Activated naive CD4-positive, alpha-beta T cell treated with Interleukin-2 at 50 U/mL for 16 hours (primary cell): Measurements from ENCODE around the gene RNF187.
"Not testable (repeated sequence)": the region's sequence is repeated elsewhere in the genome, so short reads cannot be mapped to it uniquely, and the experiment has no call there.

Experiments used
- DNase-seq: peaks from one replicate; pipeline ENCODE4 v3.0.0-alpha.2; 2020

The RNF187 gene

GRCh38 chr1:228488818-228489674 lies 1.9 kb downstream of the RNF187 start:
- DNase-seq = no peak

GRCh38 chr1:228490120-228491078 lies 3.2 kb downstream of the RNF187 start:
- DNase-seq = no peak

GRCh38 chr1:228493141-228494043 lies 6.2 kb downstream of the RNF187 start:
- no peak for DNase-seq

GRCh38 chr1:228494044-228494353 lies 6.8 kb downstream of the RNF187 start:
- DNase-seq = no peak

DNA sequence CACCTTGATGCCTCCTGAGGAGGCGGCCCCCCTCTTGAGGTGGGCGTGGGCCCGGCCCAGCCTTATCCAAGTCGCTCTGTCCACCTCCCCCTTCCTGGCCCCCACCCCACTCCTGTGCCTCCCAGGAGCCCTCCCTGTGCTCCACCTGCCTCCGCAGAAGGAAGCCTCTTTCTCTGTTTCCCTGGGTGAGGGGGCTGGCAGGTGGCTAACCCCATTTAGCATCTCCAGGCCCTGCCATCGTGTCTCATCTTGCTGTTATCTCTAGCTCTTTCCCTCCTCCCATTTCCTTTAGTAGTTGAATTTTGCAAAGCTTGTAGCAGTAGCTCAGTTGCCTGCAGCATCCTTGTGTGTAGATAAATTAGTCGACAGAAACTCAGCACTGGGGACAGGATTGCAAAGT lies 7.2 kb downstream of the RNF187 start:
- DNase-seq = no peak

DNA sequence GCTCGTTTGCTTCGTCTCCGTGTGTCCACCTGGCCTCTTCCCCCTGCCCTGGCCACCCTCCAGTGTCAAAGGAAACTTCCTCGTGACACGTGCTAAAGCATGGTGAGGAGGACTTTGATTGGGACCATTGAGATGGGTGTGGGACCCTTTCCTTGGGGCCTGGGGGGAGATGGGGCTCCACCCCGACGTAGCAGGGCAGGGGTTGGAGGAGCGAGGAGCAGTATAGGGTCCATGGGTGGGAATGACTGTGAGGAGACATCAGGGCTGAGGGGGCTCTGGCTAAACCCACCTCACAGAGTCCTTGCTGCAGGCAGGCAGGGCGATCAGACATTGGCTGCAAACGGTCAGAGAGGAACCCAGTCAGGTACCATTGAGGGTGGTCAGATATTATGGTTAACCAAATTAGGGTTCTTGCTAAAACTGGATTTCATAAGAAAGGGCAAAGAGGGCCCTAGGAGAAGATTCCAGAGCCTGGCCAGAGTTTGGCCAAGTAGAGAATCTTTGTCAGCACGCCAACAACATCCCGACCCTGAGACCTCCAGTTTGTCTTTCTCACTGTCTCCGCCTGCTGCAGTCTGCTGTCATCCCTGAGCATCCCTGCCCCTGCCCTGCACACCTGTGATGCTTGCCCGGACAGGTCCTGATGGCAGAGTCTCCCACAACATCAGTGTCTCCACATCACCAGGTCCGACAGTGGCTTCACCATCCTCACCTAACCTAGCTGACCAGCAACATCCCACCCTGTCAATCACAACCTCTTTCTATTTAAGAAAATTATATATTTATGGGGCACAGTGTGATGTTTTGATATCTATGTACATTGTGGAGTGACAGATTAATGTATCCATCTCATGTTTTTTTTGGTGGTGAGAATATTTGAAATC lies 8.0 kb downstream of the RNF187 start:
- DNase-seq = no peak

- DNase-seq = no peak
These were observed 8.9 kb downstream of the RNF187 start for GRCh38 chr1:228496084-228496483.

DNA sequence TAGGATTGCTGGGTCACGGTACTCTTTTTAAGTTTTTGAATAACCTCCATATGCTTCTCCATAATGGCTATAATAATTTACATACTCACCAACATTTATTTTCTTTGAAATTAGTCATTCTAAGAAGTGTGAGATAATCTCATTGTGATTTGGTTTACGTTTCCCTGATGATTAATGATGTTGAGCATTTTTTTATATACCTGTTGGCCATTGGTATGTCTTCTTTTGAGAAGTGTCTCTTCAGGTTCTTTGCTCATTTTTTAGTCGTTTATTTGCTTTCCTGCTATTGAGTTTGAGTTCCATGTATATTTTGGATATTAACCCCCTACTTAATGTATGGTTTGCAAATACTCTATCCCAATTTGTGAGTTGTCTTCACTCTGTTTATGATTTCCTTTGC lies 9.3 kb downstream of the RNF187 start:
- DNase-seq = no peak

GRCh38 chr1:228497206-228497605 lies 10.0 kb downstream of the RNF187 start:
- no peak for DNase-seq

DNA sequence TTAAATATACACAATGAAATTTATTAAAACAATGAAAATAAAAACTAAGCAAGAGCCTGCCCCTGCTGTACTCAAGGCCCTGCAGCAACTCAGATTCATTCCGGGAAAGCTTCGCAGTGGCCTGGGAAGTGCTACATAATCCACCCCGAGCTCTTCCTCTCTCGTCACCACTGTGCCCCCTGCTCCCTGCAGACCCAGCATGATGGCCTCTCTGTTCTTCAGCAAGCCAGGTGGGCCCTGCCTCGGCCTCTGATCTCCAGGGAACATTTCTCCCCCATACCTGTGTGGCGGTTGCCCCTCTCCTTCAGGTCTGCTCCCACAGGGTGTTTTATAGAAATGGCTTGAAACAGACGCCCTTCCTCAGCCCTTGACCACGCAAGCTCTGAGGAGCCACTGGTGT lies 10.6 kb downstream of the RNF187 start:
- no peak for DNase-seq

DNA sequence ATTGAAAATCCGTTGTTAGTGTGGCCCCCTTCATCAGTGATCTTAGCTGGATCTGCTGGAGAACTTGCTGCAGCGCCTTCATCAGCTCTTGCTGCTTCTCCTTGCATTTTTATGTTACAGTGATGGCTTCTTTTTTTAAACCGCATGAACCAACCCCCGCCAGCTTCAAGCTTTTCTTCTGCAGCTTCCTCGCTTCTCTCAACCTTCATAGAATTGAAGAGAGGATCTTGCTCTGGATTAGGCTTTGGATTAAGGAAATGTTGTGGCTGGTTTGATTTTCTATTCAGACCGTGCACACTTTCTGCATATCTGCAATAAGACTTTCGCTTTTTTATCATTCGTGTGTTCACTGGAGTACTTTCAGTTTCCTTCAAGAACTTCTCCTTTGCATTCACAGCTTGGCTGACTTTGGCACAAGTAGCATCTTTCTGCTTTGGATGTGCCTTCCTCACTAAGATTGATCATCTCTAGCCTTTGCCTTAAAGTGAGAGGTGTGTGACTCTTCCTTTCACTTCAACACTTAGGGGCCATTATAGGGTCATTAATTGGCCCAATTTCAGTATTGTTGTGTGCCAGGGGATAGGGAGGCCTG lies 13.1 kb downstream of the RNF187 start:
- no peak for DNase-seq

GRCh38 chr1:228500901-228501871 lies 14.0 kb downstream of the RNF187 start:
- DNase-seq = peak; percentile 90

DNA sequence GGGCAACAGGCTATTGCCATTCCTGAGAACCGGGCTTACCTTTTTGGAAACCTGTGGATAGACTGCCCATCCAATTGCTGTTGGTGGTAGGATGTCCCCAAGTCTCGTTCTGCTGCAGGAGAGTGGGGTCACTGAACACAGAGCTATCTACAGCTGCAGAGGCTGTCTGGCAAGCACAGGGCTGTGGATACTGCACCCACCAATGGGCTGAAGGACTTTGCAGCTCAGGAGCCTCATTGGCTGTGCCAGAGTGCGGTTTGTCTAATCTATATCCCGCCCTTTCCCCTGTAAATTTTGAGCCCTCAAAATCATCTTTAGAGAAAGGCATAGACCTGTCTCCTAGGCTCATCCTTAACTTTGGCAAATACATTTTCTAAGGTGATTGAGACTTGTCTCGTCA lies 15.3 kb downstream of the RNF187 start:
- no peak for DNase-seq

- not testable (repeated sequence) for DNase-seq
These were observed 18.8 kb downstream of the RNF187 start for GRCh38 chr1:228505944-228506343.

DNA sequence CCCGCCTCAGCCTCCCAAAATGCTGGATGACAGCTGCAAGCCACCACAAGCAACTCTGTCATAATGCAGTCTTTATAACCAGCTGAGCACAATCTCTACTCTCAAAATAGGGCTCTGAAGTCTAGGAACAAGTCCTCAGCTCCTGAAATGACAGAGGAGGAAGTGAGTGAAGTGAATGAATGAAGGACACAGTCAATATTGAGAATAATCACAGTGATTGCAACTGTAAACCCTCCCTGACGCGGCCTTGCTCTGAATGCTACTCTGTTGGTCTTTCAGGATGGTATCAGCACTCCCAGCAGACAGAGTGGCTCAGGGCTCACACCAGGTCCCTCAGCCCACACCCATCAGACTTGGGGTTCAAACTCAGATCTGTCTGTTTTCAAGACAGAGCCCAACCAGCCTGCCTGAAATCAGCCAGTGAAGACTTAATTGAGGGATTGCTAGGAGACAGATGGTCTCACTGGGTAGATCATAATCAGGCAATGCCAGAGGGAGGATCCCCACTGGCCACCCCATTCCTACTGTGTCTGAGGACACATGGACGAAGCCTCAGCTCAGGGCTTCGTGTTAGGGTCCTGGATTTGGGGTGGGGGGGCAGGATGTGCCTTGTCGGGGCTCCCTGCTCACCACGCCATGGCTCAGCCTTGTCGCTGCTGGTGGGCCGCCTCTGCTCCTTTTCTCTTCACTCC lies 20.9 kb downstream of the RNF187 start:
- no peak for DNase-seq

GRCh38 chr1:228508840-228509415 lies 21.7 kb downstream of the RNF187 start:
- no peak for DNase-seq

GRCh38 chr1:228510101-228510802 lies 23.1 kb downstream of the RNF187 start:
- no peak for DNase-seq

- DNase-seq = no peak
These were observed 23.7 kb downstream of the RNF187 start for GRCh38 chr1:228510803-228511413.
